ENCODE measurements around the gene LARP4.

The LARP4 gene

DNA sequence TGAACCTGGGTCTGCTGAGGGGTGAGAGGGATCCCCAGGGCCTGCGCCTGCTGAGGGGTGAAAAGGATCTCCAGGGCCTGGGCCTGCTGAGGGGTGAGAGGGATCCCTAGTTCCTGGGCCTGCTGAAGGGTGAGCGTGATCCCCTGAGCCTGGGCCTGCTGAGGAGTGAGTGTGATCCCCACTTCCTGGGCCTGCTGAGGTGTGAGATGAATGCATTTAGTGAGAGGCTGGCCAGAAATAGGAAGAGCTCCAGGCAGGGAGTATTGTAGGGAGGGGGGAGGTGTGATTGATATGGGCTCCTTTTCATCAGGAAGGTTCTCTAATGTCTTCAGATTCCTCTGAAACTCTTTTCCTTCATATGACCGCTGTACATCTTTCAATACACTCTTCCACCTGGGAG lies 47.3 kb upstream of the LARP4 start:
- Histone ChIP-seq H3K4me1 (ENCODE audit: control insufficient read depth, insufficient read depth, low read length) (no peaks in the 10 kb centered on the region), H3K9me3 (ENCODE audit: control insufficient read depth, insufficient read depth, low read depth, low read length) (no peaks in the 10 kb centered on the region), H3K36me3 (ENCODE audit: control insufficient read depth in 2 of 2, insufficient read depth in 1 of 2, low read length in 2 of 2) (no peaks in the 10 kb centered on the region), H3K4me3 (ENCODE audit: low read depth, low read length) (no peak overlapping the region), H3K27ac (ENCODE audit: extremely low read depth, low read depth, low read length) (no peak overlapping the region)
- ChIA-PET CTCF (interaction anchor here (0.6 kb wide), 1 partner anchor 352 kb away, joined by 3 read pairs; no protein-coding TSS in a partner anchor), POLR2A (no interaction called here)
- no peak for TF ChIP-seq ZBTB20 (tag by site-specific recombination; IDR thresholded peaks at IDR 0.05)

DNA sequence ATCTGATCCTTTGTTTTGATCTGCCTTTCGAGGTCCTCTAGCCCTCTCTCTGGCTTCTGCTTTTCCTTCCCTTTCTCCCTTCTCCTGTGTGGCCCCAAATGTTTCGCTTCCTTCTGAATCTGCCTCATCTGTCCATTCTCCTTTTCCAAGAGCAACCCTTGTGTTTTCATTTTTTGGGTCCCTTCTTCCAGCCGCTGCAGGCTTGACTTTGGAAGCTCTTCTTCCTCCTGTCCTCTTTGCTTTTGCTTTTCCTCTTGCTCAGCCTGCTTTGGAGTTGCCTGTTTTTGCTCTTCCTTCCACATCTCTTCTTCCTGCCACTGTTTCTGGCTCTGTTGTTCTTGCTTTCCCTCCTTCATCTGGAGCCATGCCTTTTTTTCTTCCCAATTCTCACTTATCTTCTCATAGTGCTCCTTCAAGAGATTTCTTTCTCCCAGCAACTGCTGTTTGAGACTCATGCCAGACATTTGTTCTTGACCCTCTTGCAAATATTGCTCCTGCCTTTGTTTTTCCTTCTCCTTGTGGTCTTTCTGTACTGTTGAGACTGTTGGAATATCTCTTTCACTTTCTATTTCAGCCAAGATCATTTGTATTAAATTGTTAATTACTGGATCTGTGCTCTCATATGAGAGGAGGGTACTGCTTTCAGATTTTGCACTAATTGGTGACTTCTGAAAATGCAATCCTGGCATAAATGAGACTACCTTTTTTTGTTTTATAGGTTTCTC lies 46.7 kb upstream of the LARP4 start:
- no peaks in the 10 kb centered on the region for H3K36me3 ChIP-seq (ENCODE audit: control insufficient read depth in 2 of 2, insufficient read depth in 1 of 2, low read length in 2 of 2)
- no peaks in the 10 kb centered on the region for H3K4me1 ChIP-seq (ENCODE audit: control insufficient read depth, insufficient read depth, low read length)
- POLR2A ChIA-PET = no interaction called here
- no peaks in the 10 kb centered on the region for H3K9me3 ChIP-seq (ENCODE audit: control insufficient read depth, insufficient read depth, low read depth, low read length)
- H3K27ac ChIP-seq (ENCODE audit: extremely low read depth, low read depth, low read length) = no peak overlapping the region
- CTCF ChIA-PET = interaction anchor here (0.6 kb wide), 1 partner anchor 351 kb away, joined by 3 read pairs; no protein-coding TSS in a partner anchor
- no peak overlapping the region for H3K4me3 ChIP-seq (ENCODE audit: low read depth, low read length)
- TF ChIP-seq ZNF596 (tag by site-specific recombination; IDR thresholded peaks at IDR 0.05) (no peak), ZNF341 (tag by site-specific recombination; IDR thresholded peaks at IDR 0.05; ENCODE audit: low read depth) (no peak), ZNF473 (tag by site-specific recombination; IDR thresholded peaks at IDR 0.05) (no peak), ZBTB20 (tag by site-specific recombination; IDR thresholded peaks at IDR 0.05) (no peak), ZNF366 (tag by site-specific recombination; conservative IDR thresholded peaks at IDR 0.05) (peak; percentile 52; the same call in 1 of the 2 replicates), ZNF266 (tag by site-specific recombination; IDR thresholded peaks at IDR 0.05; ENCODE audit: low read depth) (no peak), ZNF639 (tag by site-specific recombination; IDR thresholded peaks at IDR 0.05) (no peak), ZNF148 (tag by site-specific recombination; IDR thresholded peaks at IDR 0.05; ENCODE audit: borderline replicate concordance) (no peak), PRDM1 (tag by site-specific recombination; IDR thresholded peaks at IDR 0.05) (peak; percentile 78; the same call in 1 of the 2 replicates), PRDM10 (tag by site-specific recombination; IDR thresholded peaks at IDR 0.05) (no peak), ZNF555 (tag by site-specific recombination; conservative IDR thresholded peaks at IDR 0.05) (no peak), TRIM28 (IDR thresholded peaks at IDR 0.05; ENCODE audit: borderline replicate concordance, low read length) (no peak), ZNF214 (tag by site-specific recombination; IDR thresholded peaks at IDR 0.05; ENCODE audit: borderline replicate concordance) (no peak), ZNF121 (tag by site-specific recombination; IDR thresholded peaks at IDR 0.05) (no peak), ZNF529 (tag by site-specific recombination; IDR thresholded peaks at IDR 0.05; ENCODE audit: insufficient replicate concordance) (no peak)
- TF ChIP-seq, protein P1, sequence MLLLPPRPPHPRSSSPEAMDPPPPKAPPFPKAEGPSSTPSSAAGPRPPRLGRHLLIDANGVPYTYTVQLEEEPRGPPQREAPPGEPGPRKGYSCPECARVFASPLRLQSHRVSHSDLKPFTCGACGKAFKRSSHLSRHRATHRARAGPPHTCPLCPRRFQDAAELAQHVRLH (tag by site-specific recombination; IDR thresholded peaks at IDR 0.05) = no peak
- TF ChIP-seq, protein P2, sequence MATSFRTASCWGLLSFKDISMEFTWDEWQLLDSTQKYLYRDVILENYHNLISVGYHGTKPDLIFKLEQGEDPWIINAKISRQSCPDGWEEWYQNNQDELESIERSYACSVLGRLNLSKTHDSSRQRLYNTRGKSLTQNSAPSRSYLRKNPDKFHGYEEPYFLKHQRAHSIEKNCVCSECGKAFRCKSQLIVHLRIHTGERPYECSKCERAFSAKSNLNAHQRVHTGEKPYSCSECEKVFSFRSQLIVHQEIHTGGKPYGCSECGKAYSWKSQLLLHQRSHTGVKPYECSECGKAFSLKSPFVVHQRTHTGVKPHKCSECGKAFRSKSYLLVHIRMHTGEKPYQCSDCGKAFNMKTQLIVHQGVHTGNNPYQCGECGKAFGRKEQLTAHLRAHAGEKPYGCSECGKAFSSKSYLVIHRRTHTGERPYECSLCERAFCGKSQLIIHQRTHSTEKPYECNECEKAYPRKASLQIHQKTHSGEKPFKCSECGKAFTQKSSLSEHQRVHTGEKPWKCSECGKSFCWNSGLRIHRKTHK (tag by site-specific recombination; IDR thresholded peaks at IDR 0.05) = no peak
- TF ChIP-seq, protein P3, sequence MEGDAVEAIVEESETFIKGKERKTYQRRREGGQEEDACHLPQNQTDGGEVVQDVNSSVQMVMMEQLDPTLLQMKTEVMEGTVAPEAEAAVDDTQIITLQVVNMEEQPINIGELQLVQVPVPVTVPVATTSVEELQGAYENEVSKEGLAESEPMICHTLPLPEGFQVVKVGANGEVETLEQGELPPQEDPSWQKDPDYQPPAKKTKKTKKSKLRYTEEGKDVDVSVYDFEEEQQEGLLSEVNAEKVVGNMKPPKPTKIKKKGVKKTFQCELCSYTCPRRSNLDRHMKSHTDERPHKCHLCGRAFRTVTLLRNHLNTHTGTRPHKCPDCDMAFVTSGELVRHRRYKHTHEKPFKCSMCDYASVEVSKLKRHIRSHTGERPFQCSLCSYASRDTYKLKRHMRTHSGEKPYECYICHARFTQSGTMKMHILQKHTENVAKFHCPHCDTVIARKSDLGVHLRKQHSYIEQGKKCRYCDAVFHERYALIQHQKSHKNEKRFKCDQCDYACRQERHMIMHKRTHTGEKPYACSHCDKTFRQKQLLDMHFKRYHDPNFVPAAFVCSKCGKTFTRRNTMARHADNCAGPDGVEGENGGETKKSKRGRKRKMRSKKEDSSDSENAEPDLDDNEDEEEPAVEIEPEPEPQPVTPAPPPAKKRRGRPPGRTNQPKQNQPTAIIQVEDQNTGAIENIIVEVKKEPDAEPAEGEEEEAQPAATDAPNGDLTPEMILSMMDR (tag by site-specific recombination; IDR thresholded peaks at IDR 0.05) = no peak
- TF ChIP-seq, protein P4, sequence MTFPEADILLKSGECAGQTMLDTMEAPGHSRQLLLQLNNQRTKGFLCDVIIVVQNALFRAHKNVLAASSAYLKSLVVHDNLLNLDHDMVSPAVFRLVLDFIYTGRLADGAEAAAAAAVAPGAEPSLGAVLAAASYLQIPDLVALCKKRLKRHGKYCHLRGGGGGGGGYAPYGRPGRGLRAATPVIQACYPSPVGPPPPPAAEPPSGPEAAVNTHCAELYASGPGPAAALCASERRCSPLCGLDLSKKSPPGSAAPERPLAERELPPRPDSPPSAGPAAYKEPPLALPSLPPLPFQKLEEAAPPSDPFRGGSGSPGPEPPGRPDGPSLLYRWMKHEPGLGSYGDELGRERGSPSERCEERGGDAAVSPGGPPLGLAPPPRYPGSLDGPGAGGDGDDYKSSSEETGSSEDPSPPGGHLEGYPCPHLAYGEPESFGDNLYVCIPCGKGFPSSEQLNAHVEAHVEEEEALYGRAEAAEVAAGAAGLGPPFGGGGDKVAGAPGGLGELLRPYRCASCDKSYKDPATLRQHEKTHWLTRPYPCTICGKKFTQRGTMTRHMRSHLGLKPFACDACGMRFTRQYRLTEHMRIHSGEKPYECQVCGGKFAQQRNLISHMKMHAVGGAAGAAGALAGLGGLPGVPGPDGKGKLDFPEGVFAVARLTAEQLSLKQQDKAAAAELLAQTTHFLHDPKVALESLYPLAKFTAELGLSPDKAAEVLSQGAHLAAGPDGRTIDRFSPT (tag by site-specific recombination; IDR thresholded peaks at IDR 0.05) = no peak

All from HEK293 (cell line).